ENCODE measurements around the gene LAIR1.
"Not testable (repeated sequence)": the region's sequence is repeated elsewhere in the genome, so short reads cannot be mapped to it uniquely, and the experiment has no call there.

LAIR1 gene

DNA sequence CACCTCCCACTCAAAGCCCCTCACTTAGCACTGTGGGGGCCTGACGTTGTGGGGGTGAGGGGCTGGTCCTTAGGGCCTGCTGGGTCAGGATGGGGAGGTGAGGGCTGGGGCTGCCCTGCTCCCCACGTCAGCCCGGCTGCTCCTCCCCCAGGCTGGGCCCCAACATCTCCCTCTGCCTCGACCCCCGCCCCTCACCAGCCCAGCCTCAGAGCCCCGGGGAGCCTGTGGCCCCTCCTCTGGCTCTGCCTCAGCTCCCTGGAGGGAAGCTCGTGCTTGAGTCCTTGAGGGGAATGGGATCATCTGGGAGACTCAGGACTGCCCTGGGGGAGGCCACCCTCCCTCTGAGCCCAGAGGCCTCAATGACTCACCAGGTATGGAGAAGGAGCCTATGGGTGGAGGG is 32.6 kb downstream of the LAIR1 start:
- TF ChIP-seq, protein P1, sequence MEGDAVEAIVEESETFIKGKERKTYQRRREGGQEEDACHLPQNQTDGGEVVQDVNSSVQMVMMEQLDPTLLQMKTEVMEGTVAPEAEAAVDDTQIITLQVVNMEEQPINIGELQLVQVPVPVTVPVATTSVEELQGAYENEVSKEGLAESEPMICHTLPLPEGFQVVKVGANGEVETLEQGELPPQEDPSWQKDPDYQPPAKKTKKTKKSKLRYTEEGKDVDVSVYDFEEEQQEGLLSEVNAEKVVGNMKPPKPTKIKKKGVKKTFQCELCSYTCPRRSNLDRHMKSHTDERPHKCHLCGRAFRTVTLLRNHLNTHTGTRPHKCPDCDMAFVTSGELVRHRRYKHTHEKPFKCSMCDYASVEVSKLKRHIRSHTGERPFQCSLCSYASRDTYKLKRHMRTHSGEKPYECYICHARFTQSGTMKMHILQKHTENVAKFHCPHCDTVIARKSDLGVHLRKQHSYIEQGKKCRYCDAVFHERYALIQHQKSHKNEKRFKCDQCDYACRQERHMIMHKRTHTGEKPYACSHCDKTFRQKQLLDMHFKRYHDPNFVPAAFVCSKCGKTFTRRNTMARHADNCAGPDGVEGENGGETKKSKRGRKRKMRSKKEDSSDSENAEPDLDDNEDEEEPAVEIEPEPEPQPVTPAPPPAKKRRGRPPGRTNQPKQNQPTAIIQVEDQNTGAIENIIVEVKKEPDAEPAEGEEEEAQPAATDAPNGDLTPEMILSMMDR (conservative IDR thresholded peaks at IDR 0.05; ENCODE audit: low read depth, low read length): no peak
- H3K4me3 ChIP-seq (ENCODE audit: low read length): no peak overlapping the region
- no peak for DNase-seq (ENCODE audit: low read depth)

DNA sequence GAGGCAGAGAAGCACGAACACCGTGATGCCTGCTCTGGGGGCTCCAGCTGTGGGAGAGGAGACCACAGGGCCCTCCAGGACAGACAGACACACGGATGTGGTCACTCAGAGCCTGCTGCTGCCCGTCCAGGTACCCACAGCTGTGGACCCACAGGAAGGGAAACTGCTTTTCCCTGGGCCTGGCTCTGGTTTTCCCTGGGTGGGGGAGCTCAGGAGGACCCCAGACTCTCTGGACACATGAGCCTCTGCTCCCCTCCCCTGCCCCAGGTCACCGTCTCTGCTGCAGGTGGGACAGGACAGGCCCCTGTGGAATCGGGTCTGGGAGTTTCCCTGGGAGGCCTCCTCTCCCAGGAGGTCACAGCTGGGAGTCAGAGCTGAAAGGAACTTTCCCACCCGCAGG is 33.1 kb downstream of the LAIR1 start:
- TF ChIP-seq, protein P1 (conservative IDR thresholded peaks at IDR 0.05; ENCODE audit: low read depth, low read length): no peak
- H3K4me3 ChIP-seq (ENCODE audit: low read length): no peak overlapping the region
- DNase-seq (ENCODE audit: low read depth): no peak

DNA sequence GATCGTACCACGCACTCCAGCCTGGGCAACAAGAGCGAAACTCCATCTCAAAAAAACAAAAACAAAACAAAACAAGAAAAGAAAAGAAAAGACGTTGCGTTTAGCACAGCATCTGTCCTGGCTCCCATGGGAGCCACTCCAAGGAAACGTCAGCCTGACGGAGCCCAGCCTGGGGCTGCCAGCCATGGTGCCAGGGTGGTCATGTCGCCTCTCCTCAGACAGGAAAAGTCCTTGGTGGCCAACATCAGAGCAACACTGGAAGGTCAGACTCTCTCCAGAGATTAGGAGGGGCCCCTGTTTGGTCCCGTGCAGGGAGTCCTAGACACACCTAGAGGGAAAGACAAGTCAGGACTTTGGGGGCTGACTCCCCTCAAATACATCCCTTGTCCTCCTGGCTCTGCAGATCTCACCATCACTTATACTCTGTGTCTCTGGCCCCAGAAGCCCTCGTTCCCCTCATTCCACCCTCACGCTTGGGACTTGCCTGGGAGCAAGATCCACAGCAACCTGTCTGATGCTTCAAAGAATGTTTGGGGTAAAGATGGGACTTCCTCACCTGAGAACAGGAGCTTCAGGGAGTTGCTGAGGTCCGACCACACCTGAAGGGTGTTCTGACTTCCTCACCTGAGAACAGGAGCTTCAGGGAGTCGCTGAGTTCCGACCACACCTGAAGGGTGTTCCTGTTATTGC is 35.1 kb downstream of the LAIR1 start:
- DNase-seq (ENCODE audit: low read depth): no peak
- TF ChIP-seq, protein P1 (conservative IDR thresholded peaks at IDR 0.05; ENCODE audit: low read depth, low read length): no peak
- no peak overlapping the region for H3K4me3 ChIP-seq (ENCODE audit: low read length)

DNA sequence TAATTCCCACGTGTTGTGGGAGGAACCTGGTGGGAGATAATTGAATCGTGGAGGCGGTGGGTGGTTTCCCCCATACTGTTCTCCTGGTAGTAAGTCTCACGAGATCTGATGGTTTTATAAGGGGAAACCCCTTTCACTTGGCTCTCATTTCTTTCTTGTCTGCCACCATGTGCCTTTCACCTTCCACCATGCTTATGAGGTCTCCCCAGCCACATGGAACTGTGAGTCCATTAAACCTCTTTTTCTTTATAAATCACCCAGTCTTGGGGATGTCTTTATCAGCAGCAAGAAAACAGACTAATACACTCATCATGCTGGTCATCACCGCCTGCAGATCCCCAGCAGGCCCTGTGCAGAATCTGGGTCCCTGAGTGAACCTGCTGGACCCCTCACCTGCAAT is 36.0 kb downstream of the LAIR1 start:
- not testable (repeated sequence) for DNase-seq (ENCODE audit: low read depth); H3K4me3 ChIP-seq (ENCODE audit: low read length)

DNA sequence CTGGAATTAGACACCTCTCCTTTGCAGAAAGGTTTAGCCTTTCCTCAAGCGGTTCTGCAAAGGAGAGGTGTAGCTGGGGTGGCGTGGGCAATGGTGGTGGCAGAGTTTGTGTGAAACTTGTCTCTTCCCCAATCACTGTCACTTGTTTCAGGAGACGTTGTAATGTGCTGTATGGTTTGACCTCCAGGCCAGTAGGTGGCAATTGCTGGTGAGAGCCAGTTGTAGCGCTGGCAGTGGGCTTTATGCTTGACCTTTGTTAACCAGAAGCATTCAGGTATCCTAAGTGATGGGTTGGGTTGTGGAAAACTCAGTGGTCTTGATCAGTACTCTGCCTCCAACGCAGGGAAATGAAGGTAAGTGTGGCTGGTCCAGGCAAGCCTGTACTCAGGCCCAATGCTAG is 39.1 kb downstream of the LAIR1 start:
- TF ChIP-seq, protein P1 (conservative IDR thresholded peaks at IDR 0.05; ENCODE audit: low read depth, low read length): no peak
- H3K4me3 ChIP-seq (ENCODE audit: low read length): no peak overlapping the region
- no peak for DNase-seq (ENCODE audit: low read depth)

DNA sequence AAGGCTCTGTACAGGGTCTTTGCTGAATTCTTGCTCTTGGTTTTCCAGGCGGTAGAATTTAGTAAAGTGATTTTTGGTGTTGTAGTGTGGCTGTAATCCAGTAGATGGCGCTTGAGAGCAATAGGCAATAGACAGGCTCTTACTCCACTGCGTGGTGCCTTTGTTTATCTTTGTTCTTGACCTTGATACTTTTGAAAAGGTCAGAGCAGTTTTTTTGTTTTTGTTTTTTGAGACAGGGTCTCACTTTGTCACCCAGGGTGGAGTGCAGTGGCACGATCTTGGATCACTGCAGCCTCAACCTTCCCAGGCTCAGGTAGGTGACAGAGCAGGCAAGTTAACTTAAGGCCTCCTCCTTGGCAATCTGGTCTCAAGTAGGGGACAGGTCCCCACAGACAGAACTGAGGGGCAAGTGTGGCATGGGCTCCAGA is 39.5 kb downstream of the LAIR1 start:
- H3K4me3 ChIP-seq (ENCODE audit: low read length): no peak overlapping the region
- no peak for DNase-seq (ENCODE audit: low read depth)
- TF ChIP-seq, protein P1 (conservative IDR thresholded peaks at IDR 0.05; ENCODE audit: low read depth, low read length): peak; percentile 85

DNA sequence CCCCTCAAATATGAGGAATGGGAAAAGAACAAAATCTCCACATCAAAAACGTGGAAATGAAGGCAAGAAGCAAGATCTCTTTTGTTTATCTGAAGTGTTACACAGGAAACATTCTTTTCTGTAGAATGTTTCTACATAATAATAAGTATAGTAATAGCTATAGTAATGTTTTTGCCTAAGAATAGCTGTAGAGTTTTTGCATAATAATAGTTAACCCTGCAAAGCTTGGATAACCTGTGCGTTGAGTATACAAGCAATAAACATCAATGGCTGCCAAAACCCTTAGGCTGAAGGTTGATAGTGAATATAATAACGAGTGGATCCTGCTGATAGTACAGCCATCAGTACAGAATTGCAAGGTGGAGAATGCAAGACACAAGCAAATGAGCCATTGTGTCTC is 40.7 kb downstream of the LAIR1 start:
- no peak for DNase-seq (ENCODE audit: low read depth)
- H3K4me3 ChIP-seq (ENCODE audit: low read length): no peak overlapping the region
- TF ChIP-seq, protein P1 (conservative IDR thresholded peaks at IDR 0.05; ENCODE audit: low read depth, low read length): no peak

DNA sequence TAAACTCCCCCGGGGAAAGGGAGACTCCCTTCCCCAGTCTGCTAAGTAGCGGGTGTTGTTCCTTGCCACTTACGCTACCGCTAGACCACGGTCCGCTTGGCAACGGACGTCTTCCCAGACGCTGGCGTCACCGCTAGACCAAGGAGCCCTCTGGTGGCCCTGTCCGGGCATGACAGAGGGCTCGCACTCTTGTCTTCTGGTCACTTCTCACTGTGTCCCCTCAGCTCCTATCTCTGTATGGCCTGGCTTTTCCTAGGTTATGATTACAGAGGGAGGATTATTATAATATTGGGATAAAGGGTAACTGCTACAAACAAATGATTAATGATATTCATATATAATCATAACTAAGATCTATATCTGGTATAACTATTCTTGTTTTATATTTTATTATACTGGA is 41.8 kb downstream of the LAIR1 start:
- not testable (repeated sequence) for DNase-seq (ENCODE audit: low read depth); H3K4me3 ChIP-seq (ENCODE audit: low read length)

DNA sequence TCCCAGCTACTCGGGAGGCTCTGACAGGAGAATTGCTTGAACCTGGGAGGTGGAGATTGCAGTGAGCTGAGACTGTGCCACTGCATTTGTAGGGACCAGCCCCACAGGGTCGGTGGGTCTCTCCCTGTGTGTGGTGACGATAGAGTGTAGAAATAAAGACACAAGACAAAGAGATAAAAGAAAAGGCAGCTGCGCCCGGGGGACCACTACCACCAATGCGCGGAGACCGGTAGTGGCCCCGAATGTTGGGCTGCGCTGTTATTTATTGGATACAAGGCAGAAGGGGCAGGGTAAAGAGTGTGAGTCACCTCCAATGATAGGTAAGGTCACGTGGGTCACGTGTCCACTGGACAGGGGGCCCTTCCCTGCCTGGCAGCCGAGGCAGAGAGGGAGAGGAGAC is 42.4 kb downstream of the LAIR1 start:
- H3K4me3 ChIP-seq (ENCODE audit: low read length); DNase-seq (ENCODE audit: low read depth): not testable (repeated sequence)
